Measurements from ENCODE around the gene PDE6A.

- no peak for TF ChIP-seq CTCF (IDR thresholded peaks at IDR 0.05; ENCODE audit: low read depth, low read length)
- TF ChIP-seq POLR2A (IDR thresholded peaks at IDR 0.05; ENCODE audit: extremely low read depth, insufficient read length), result no peak
- TF ChIP-seq MYC (IDR thresholded peaks at IDR 0.05; ENCODE audit: low read depth, low read length), result no peak
These were observed 78.8 kb downstream of the PDE6A start for GRCh38 chr5:149865746-149866145.

Data from NB4 (cell line).